HUES48 (cell line): Measurements from ENCODE around the gene RASSF1.

Experiments used
- H3K27ac ChIP-seq: one replicate; pipeline ENCODE4 v1.7.0; 2013; ENCODE audit warnings: low read depth, low read length, inconsistent platforms
- H3K27me3 ChIP-seq: 2 replicates; pipeline ENCODE4 v1.6.1; 2013; ENCODE audit warnings: mild to moderate bottlenecking, low read length; ENCODE audit not compliant: control insufficient read depth, insufficient read depth
- H3K36me3 ChIP-seq: 2 replicates; pipeline ENCODE4 v1.6.1; 2013; ENCODE audit warnings: low read length; ENCODE audit not compliant: control insufficient read depth, insufficient read depth
- H3K4me1 ChIP-seq: 2 replicates; pipeline ENCODE4 v1.6.1; 2013; ENCODE audit warnings: mild to moderate bottlenecking, low read length; ENCODE audit not compliant: control insufficient read depth, insufficient read depth
- H3K4me3 ChIP-seq: 2 replicates; pipeline ENCODE4 v1.5.1; 2013; ENCODE audit warnings: mild to moderate bottlenecking, low read depth, low read length
- H3K9ac ChIP-seq: 2 replicates; pipeline ENCODE4 v1.6.1; 2013; ENCODE audit warnings: mild to moderate bottlenecking, low read depth, low read length, moderate library complexity
- H3K9me3 ChIP-seq: 2 replicates; pipeline ENCODE4 v1.6.1; 2013; ENCODE audit warnings: low read length; ENCODE audit not compliant: control insufficient read depth, insufficient read depth

RASSF1 gene

GRCh38 chr3:50297896-50298725 lies 42.5 kb downstream of the RASSF1 start:
- no peak overlapping the region for H3K9ac ChIP-seq
- H3K4me1 ChIP-seq, result peaks cover 5% of the 10 kb centered on the region; the same call in 1 of the 2 replicates
- H3K27ac ChIP-seq, result no peak overlapping the region
- no peaks in the 10 kb centered on the region for H3K36me3 ChIP-seq
- no peaks in the 10 kb centered on the region for H3K27me3 ChIP-seq
- H3K9me3 ChIP-seq, result no peaks in the 10 kb centered on the region
- peak overlapping the region; percentile 100 for H3K4me3 ChIP-seq

DNA sequence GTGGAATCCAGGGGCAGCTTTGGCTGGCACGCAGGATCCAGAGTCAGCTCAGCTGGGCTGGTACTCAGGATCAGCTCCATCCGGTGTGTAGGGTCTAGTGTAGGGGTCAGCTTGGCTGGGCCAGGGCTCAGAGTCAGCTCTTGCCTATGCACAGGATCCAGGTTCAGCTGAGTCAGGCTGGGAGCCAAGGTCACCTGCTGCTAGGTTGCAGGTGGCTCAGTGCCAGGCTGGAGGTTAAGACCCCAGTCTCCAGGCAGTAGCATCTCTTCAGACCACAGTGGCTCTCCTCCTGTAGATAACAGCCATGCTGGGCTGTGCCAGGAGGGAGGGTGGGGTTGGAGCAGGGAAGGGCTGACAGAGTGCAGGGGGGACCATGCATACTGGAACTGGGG lies 43.3 kb downstream of the RASSF1 start:
- Histone ChIP-seq H3K4me1 (peaks cover 7% of the 10 kb centered on the region; the same call in 1 of the 2 replicates), H3K4me3 (no peak overlapping the region), H3K27ac (no peak overlapping the region), H3K27me3 (no peaks in the 10 kb centered on the region), H3K9me3 (no peaks in the 10 kb centered on the region), H3K9ac (no peak overlapping the region), H3K36me3 (no peaks in the 10 kb centered on the region)

DNA sequence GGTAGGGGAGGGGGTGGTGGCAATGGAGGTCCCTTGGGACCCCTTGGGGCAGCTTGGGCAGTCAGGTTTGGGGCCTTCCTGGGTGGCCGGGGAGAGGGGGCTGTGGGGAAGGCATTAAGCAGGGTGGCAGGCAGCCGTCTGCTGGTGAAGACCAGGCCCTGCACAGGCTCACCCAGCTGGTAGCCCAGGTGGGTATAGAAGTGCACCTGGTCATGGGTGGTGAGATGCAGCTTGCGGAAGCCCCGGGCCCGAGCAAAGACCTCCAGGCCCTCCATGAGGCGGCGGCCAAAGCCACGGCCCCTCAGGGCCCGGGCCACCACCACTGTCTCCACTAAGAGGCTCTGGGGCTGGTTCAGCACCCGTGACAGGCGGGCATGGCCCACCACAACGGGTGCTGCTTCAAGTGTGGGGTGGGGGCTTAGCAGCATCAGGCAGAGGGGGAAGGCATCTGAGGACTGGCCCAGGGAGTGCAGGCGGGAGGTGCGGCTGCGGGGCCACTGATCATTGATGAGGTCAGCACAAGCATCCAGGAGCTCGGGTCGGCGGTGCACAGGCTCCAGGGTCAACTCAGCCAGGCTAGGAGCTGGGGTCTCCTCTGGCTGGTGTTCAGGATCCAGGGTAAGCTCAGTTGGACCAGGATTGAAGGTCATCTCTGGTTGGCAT lies 43.8 kb downstream of the RASSF1 start:
- no peak overlapping the region for H3K9ac ChIP-seq
- no peak overlapping the region for H3K4me3 ChIP-seq
- H3K27me3 ChIP-seq, result no peaks in the 10 kb centered on the region
- no peaks in the 10 kb centered on the region for H3K36me3 ChIP-seq
- H3K27ac ChIP-seq, result no peak overlapping the region
- no peaks in the 10 kb centered on the region for H3K9me3 ChIP-seq
- peaks cover 7% of the 10 kb centered on the region; the same call in 1 of the 2 replicates for H3K4me1 ChIP-seq

- H3K4me1 ChIP-seq, result peaks cover 12% of the 10 kb centered on the region
- no peak overlapping the region for H3K27ac ChIP-seq
- no peaks in the 10 kb centered on the region for H3K27me3 ChIP-seq
- no peaks in the 10 kb centered on the region for H3K9me3 ChIP-seq
- no peak overlapping the region for H3K9ac ChIP-seq
- H3K36me3 ChIP-seq, result no peaks in the 10 kb centered on the region
- no peak overlapping the region for H3K4me3 ChIP-seq
Measured at GRCh38 chr3:50295553-50296431, 44.8 kb downstream of the RASSF1 start.

DNA sequence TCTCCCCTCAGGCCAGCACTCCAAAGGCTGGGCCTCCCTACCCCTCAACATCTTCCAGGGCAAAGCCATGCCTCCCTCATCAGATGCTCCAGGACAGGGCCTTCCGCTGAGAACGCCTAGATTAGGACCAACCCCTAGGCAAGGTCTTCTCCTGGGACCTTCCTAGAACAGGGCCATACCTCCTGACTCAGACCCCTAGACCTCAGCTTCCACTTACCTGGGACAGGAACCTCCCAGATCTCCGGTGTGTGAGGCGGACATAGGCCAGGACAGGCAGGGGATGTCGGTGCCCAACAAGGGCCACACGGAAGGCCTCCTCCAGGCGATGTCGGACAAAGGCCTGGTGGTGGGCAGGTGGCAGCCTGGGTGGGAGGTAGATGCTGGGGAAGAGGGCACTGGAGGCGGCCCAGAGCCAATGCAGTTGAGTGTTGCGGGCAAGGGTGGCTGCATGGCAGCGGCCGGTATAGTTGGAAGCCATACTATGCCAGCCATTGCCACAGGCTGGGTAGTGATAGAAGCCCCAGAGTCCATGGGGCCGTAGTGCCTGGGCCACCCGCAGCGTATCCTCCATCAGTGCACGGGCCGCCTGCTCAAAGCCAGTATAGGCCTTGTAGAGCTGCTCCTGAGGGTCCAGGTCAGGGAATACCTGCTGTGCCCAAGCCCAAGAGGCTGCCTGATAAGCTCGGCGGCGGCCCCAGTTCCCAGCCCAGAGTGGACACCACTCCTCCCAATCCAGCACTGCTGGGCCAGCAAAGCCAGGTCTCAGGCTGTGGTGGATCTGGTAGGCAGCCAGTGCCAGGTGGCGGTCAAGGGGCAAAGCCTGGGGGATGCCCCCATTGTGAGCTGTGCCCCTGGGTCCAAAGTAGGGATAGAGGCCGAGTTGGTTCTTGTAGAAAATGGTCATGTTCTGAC lies 45.9 kb downstream of the RASSF1 start:
- H3K27ac ChIP-seq, result no peak overlapping the region

DNA sequence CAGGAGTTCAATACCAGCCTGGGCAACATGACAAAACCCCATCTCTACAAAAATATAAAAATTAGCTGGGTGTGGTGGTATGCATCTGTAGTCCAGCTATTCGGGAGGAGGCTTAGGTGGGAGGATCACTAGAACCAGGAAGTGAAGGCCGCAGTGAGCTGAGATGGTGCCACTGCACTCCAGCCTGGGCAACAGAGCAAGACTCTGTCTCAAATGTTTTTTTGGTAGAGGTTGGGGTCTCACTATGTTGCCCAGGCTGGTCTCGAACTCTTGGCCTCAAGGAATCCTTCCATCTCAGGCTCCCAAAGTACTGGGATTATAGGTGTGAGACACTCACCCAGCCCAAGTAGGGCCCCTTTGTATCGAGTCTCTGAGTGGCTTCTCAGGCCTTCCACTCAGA lies 46.5 kb downstream of the RASSF1 start:
- H3K4me3 ChIP-seq, result no peak overlapping the region
- peaks cover 16% of the 10 kb centered on the region for H3K36me3 ChIP-seq
- no peak overlapping the region for H3K27ac ChIP-seq
- peaks cover 7% of the 10 kb centered on the region for H3K4me1 ChIP-seq
- H3K27me3 ChIP-seq, result no peaks in the 10 kb centered on the region
- no peaks in the 10 kb centered on the region for H3K9me3 ChIP-seq
- no peak overlapping the region for H3K9ac ChIP-seq

More for the DNA sequence above, 45.9 kb downstream of the RASSF1 start:
- Histone ChIP-seq H3K27me3 (no peaks in the 10 kb centered on the region), H3K9ac (no peak overlapping the region), H3K36me3 (peaks cover 9% of the 10 kb centered on the region), H3K4me1 (peaks cover 9% of the 10 kb centered on the region), H3K4me3 (no peak overlapping the region), H3K9me3 (no peaks in the 10 kb centered on the region)

- H3K4me1 ChIP-seq, result peaks cover 7% of the 10 kb centered on the region
- H3K9ac ChIP-seq, result peak overlapping the region; percentile 34; the same call in 1 of the 2 replicates
- peaks cover 24% of the 10 kb centered on the region for H3K36me3 ChIP-seq
- no peaks in the 10 kb centered on the region for H3K9me3 ChIP-seq
- no peak overlapping the region for H3K27ac ChIP-seq
- no peaks in the 10 kb centered on the region for H3K27me3 ChIP-seq
- H3K4me3 ChIP-seq, result no peak overlapping the region
Measured at GRCh38 chr3:50293079-50293801, 47.4 kb downstream of the RASSF1 start.

DNA sequence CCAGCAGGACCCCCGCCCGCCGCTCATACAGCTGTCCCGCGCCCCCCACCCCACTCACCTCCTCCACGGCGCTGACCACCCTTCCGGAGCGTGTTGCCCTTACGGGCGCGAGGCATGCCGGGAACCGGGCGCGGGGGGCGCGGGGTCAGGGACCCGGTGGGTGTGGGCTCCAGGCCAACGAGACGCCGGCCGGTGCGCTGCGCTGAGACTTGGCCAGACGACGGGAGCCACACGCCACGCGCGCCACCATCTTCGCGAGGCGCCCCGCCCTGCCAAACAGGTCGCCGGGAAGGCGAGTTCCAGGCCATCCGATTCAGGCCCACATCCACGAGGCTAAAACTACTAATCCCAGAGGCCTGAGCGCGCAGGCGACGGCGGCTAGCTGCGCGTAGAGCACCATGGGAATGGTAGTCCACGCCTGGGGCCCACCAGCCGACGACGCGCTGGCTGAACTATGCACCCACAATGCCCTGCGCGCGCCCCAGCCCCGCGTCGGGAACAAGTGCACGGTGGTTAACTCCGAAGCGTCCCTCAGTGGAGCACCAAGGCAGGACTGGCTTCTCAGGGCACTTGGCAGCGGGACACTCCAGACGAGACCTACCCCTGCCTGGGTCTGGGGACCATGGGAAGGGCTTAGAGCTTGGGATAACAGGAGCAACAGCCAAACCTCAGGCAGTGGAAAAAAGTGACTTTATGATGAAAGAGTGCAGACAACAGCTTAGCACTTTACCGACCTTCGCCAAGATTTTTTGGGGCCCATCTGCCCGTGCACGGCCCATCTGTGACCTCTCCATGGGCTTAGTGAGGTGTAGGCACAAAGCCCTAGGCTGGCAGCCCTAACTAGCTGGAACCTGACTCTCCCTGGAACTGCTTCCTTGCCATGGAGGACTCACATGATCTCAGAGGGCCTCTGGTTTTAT lies 48.2 kb downstream of the RASSF1 start, which contains the start of gene IFRD2:
TSS of gene IFRD2 (minus strand) at position 271 of the 920 bp plus-strand sequence. CDS start at position 116, 155 bp downstream.
- no peaks in the 10 kb centered on the region for H3K9me3 ChIP-seq
- H3K4me3 ChIP-seq, result peak within 1 kb of the TSS; percentile 86
- no peaks in the 10 kb centered on the region for H3K27me3 ChIP-seq
- peaks cover 33% of the 10 kb centered on the region for H3K36me3 ChIP-seq
- H3K4me1 ChIP-seq, result peaks cover 7% of the 10 kb centered on the region
- H3K9ac ChIP-seq, result peak within 1 kb of the TSS; percentile 76
- peak within 1 kb of the TSS; percentile 80 for H3K27ac ChIP-seq

- Histone ChIP-seq H3K36me3 (peaks cover 42% of the 10 kb centered on the region), H3K27ac (no peak overlapping the region), H3K9ac (no peak overlapping the region), H3K9me3 (no peaks in the 10 kb centered on the region), H3K4me3 (no peak overlapping the region), H3K27me3 (no peaks in the 10 kb centered on the region), H3K4me1 (peaks cover 7% of the 10 kb centered on the region)
Measured at GRCh38 chr3:50290161-50290641, 50.4 kb downstream of the RASSF1 start.
